GM18861 (cell line): Measurements from ENCODE around the gene UPK1B.

Source experiments
- ATAC-seq: cut with Tn5 transposase; IDR thresholded peaks from one replicate; pipeline ENCODE4 v1.9.1; 2021; ENCODE audit not compliant: unreplicated experiment

UPK1B gene

DNA sequence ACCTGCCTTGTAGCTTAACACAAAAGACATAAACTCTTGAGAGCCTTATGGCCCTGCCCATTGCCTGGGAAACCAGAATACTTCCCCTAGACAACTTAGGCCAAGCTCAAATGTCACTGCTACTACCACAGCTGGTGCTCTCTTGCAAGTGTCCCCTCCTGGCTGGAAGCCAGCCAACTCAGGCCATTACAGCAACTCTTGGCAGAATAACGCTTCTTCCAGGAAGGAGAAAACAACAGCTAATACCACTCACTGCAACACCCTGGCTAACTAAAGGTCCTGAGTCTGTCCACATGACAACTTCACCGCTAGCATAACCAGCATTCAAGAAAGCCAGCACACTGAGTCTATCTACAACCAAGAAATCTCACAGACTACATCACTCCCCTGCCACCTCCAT lies 72.4 kb downstream of the UPK1B start:
- no peak for ATAC-seq
